MCF 10A (cell line): ENCODE results near the gene RTL10. TPM values are rescaled to one million over a fixed set of nuclear protein-coding genes. Genes with fewer than 3 reads are reported as not detected.

ENCODE experiments used
- BruUV-seq: library from RNA; stranded (reverse); fragments of 400-500 nt; replicated peaks from 2 replicates; lab custom pipeline; 2021; lab: Mats Ljungman, UMichigan
- CTCF ChIA-PET: fragments of 300-600 bp; sonication (Branson Sonifier 250); formaldehyde crosslinking; extraction: SDS; loops from one replicate; lab custom pipeline; 2021; ENCODE audit warnings: antibody characterized with exemption, inconsistent platforms; lab: Yijun Ruan, JAX
- POLR2A ChIA-PET: fragments of 300-600, 350-650 bp; sonication (Branson Sonifier 250); formaldehyde crosslinking; extraction: SDS; loops from one replicate; lab custom pipeline; 2020; ENCODE audit warnings: antibody characterized with exemption, inconsistent platforms; lab: Yijun Ruan, JAX
- DNase-seq: peaks from one replicate; pipeline ENCODE4 v3.0.0-alpha.2; 2018; ENCODE audit not compliant: unreplicated experiment
- H3K27ac Mint-ChIP-seq: one replicate; pipeline ENCODE4 v1.8.0; 2022; ENCODE audit warnings: mild to moderate bottlenecking, low read depth, mixed read lengths; ENCODE audit not compliant: unreplicated experiment
- H3K27me3 Mint-ChIP-seq: one replicate; pipeline ENCODE4 v1.8.0; 2022; ENCODE audit warnings: mixed read lengths; ENCODE audit not compliant: insufficient read depth, unreplicated experiment
- H3K36me3 Mint-ChIP-seq: one replicate; pipeline ENCODE4 v1.8.0; 2022; ENCODE audit warnings: mild to moderate bottlenecking, moderate library complexity, mixed read lengths; ENCODE audit not compliant: insufficient read depth, unreplicated experiment
- H3K4me1 Mint-ChIP-seq: one replicate; pipeline ENCODE4 v1.8.0; 2022; ENCODE audit warnings: mixed read lengths; ENCODE audit not compliant: insufficient read depth, unreplicated experiment
- H3K4me3 Mint-ChIP-seq: one replicate; pipeline ENCODE4 v1.8.0; 2022; ENCODE audit warnings: mild to moderate bottlenecking, moderate library complexity, mixed read lengths; ENCODE audit not compliant: unreplicated experiment
- H3K9me3 Mint-ChIP-seq: one replicate; pipeline ENCODE4 v1.8.0; 2022; ENCODE audit warnings: mixed read lengths; ENCODE audit not compliant: unreplicated experiment
- CTCF ChIP-seq: fragments of 200-600 bp; IDR thresholded peaks from one replicate; pipeline ENCODE4 v1.8.0; 2022; ENCODE audit warnings: antibody characterized with exemption, mild to moderate bottlenecking; ENCODE audit not compliant: unreplicated experiment
- intact Hi-C: fragments of 100-400 bp; cut with micrococcal nuclease; formaldehyde crosslinking; loops from 2 replicates; pipeline ENCODE4 v1.14.1; 2022
- total RNA-seq: library from RNA; stranded (reverse); gene quantifications from 2 replicates; pipeline ENCODE4 v1.2.3, GENCODE V29; 2022

The RTL10 gene
- total RNA-seq, 1 experiment from 2014 or later = 20.6 TPM

GRCh38 chr22:19811811-19812771 lies 42.6 kb downstream of the RTL10 start:
- H3K27me3 Mint-ChIP-seq = no peaks in the 10 kb centered on the region
- BruUV-seq = no TSS peak
- H3K36me3 Mint-ChIP-seq = peaks cover 11% of the 10 kb centered on the region
- H3K4me1 Mint-ChIP-seq = peaks cover 6% of the 10 kb centered on the region
- no peak for TF ChIP-seq CTCF
- no peak overlapping the region for H3K4me3 Mint-ChIP-seq
- intact Hi-C loops = no loop called here
- ChIA-PET POLR2A (no interaction called here), CTCF (interaction anchor here (0.8 kb wide), 1 partner anchor 82 kb away, joined by 3 read pairs; no protein-coding TSS in a partner anchor)
- H3K9me3 Mint-ChIP-seq = no peaks in the 10 kb centered on the region
- no peak overlapping the region for H3K27ac Mint-ChIP-seq
- no peak for DNase-seq

GRCh38 chr22:19811211-19811621 lies 43.5 kb downstream of the RTL10 start:
- POLR2A ChIA-PET = interaction anchor here (0.6 kb wide), 1 partner anchor 32 kb away, joined by 3 read pairs; no protein-coding TSS in a partner anchor
- H3K4me1 Mint-ChIP-seq = peaks cover 14% of the 10 kb centered on the region

GRCh38 chr22:19810381-19811201 lies 44.1 kb downstream of the RTL10 start:
- TF ChIP-seq CTCF = no peak
- intact Hi-C loops = no loop called here
- Mint-ChIP-seq H3K27me3 (no peaks in the 10 kb centered on the region), H3K27ac (no peak overlapping the region), H3K4me1 (peaks cover 15% of the 10 kb centered on the region), H3K4me3 (no peak overlapping the region), H3K9me3 (no peaks in the 10 kb centered on the region), H3K36me3 (peaks cover 17% of the 10 kb centered on the region)
- no TSS peak for BruUV-seq
- CTCF ChIA-PET = interaction anchor here (1.0 kb wide), 1 partner anchor 54 kb away, joined by 3 read pairs; no protein-coding TSS in a partner anchor
- DNase-seq = no peak
- POLR2A ChIA-PET = interaction anchor here (0.6 kb wide), 1 partner anchor 32 kb away, joined by 3 read pairs; no protein-coding TSS in a partner anchor

More at GRCh38 chr22:19811211-19811621, 43.5 kb downstream of the RTL10 start:
- DNase-seq = no peak
- CTCF ChIA-PET = interaction anchor here (0.8 to 1.0 kb wide), 2 partner anchors 55 to 81 kb away, joined by 3 read pairs; no protein-coding TSS in a partner anchor
- no peak overlapping the region for H3K27ac Mint-ChIP-seq
- no peak for TF ChIP-seq CTCF
- H3K36me3 Mint-ChIP-seq = peaks cover 17% of the 10 kb centered on the region
- intact Hi-C loops = no loop called here
- H3K9me3 Mint-ChIP-seq = no peaks in the 10 kb centered on the region
- H3K27me3 Mint-ChIP-seq = no peaks in the 10 kb centered on the region
- no TSS peak for BruUV-seq
- no peak overlapping the region for H3K4me3 Mint-ChIP-seq
